MM.1S (cell line): ENCODE measurements around the gene FGF8.

Source experiments
- DNase-seq: peaks from one replicate; pipeline ENCODE4 v3.0.0-alpha.2; 2015
- H2AFZ ChIP-seq: fragments of 300-600 bp; sonication (generic); 2 replicates; pipeline ENCODE4 v1.6.0; 2016; ENCODE audit warnings: antibody characterized with exemption, low read length
- H3F3A ChIP-seq: fragments of 300-600 bp; sonication (generic); 2 replicates; pipeline ENCODE4 v1.6.1; 2016; ENCODE audit warnings: mild to moderate bottlenecking, antibody characterized with exemption, low read length, moderate library complexity, mixed read lengths; ENCODE audit not compliant: insufficient read depth
- H3K27ac ChIP-seq: fragments of 300-600 bp; sonication (generic); 2 replicates; pipeline ENCODE4 v1.5.1; 2016; ENCODE audit warnings: mild to moderate bottlenecking, low read length
- H3K27me3 ChIP-seq: fragments of 300-600 bp; sonication (generic); replicated peaks from 2 replicates; pipeline ENCODE4 v1.6.0; 2016; ENCODE audit warnings: low read length; ENCODE audit not compliant: insufficient read depth
- H3K36me3 ChIP-seq: fragments of 300-600 bp; sonication (generic); replicated peaks from 2 replicates; pipeline ENCODE4 v1.6.1; 2016; ENCODE audit warnings: mild to moderate bottlenecking, low read length, mixed read lengths; ENCODE audit not compliant: insufficient read depth
- H3K4me1 ChIP-seq: fragments of 300-600 bp; sonication (generic); 2 replicates; pipeline ENCODE4 v1.6.1; 2016; ENCODE audit warnings: low read length, mixed read lengths
- H3K4me2 ChIP-seq: fragments of 300-600 bp; sonication (generic); 2 replicates; pipeline ENCODE4 v1.6.0; 2016; ENCODE audit warnings: low read depth, low read length
- H3K4me3 ChIP-seq: fragments of 300-600 bp; sonication (generic); 2 replicates; pipeline ENCODE4 v1.5.1; 2016; ENCODE audit warnings: low read length, mixed read lengths
- H3K79me2 ChIP-seq: fragments of 300-600 bp; sonication (generic); 2 replicates; pipeline ENCODE4 v1.6.1; 2016; ENCODE audit warnings: mixed run types, low read length, mixed read lengths
- H3K9ac ChIP-seq: fragments of 300-600 bp; sonication (generic); 2 replicates; pipeline ENCODE4 v1.6.1; 2016; ENCODE audit warnings: low read length, mixed read lengths
- H3K9me2 ChIP-seq: fragments of 300-600 bp; sonication (generic); replicated peaks from 2 replicates; pipeline ENCODE4 v1.6.1; 2016; ENCODE audit warnings: mild to moderate bottlenecking, low read length, mixed read lengths; ENCODE audit not compliant: insufficient read depth
- H3K9me3 ChIP-seq: fragments of 300-600 bp; sonication (generic); replicated peaks from 2 replicates; pipeline ENCODE4 v1.6.1; 2016; ENCODE audit warnings: mild to moderate bottlenecking, low read length, mixed read lengths; ENCODE audit not compliant: insufficient read depth
- H4K20me1 ChIP-seq: fragments of 300-600 bp; sonication (generic); 2 replicates; pipeline ENCODE4 v1.6.1; 2016; ENCODE audit warnings: mild to moderate bottlenecking, low read length, moderate library complexity, mixed read lengths; ENCODE audit not compliant: insufficient read depth
- EZH2 ChIP-seq: fragments of 300-600 bp; sonication (generic); optimal IDR thresholded peaks from 2 replicates; pipeline ENCODE3; 2017; ENCODE audit warnings: low read depth, mild to moderate bottlenecking, antibody characterized with exemption, low read length, mixed read lengths
- EZH2phosphoT487 ChIP-seq: fragments of 300-600 bp; sonication (generic); IDR thresholded peaks from 2 replicates; pipeline ENCODE4 v1.6.1; 2018; ENCODE audit warnings: antibody characterized with exemption, low read length
- TF ChIP-seq, protein P1 (sequence below): fragments of 300-600 bp; sonication (generic); IDR thresholded peaks from 2 replicates; pipeline ENCODE4 v1.5.1; 2016; ENCODE audit warnings: antibody characterized with exemption, low read length, mixed read lengths

FGF8 gene

DNA sequence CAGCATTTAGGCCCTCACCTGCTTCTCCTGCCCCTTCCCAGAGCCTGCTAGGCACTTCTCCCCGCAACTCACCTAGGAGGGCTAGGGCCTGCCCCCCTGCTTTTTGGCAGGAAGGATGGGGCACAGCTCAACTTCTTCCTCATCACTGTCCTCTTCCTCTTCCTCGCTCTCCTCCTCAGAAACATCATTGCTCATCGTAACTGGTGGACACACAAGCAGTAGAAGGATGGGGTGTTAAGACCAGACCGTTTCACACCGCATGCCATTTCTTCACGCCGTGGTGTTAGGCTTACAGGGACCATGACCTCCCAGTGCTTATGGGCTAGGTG lies 5.7 kb upstream of the FGF8 start:
- H3K36me3 ChIP-seq: no peaks in the 10 kb centered on the region
- peaks cover 16% of the 10 kb centered on the region for H3K79me2 ChIP-seq
- H3K27ac ChIP-seq: no peak overlapping the region
- H4K20me1 ChIP-seq: no peaks in the 10 kb centered on the region; the same call in 1 of the 2 replicates
- H3K9me3 ChIP-seq: no peaks in the 10 kb centered on the region
- peaks cover 30% of the 10 kb centered on the region for H3F3A ChIP-seq
- DNase-seq: no peak
- H3K9ac ChIP-seq: no peak overlapping the region
- no peak overlapping the region for H3K4me3 ChIP-seq
- H3K9me2 ChIP-seq: no peaks in the 10 kb centered on the region
- H2AFZ ChIP-seq: no peak overlapping the region
- TF ChIP-seq EZH2phosphoT487: no peak
- TF ChIP-seq, protein P1, sequence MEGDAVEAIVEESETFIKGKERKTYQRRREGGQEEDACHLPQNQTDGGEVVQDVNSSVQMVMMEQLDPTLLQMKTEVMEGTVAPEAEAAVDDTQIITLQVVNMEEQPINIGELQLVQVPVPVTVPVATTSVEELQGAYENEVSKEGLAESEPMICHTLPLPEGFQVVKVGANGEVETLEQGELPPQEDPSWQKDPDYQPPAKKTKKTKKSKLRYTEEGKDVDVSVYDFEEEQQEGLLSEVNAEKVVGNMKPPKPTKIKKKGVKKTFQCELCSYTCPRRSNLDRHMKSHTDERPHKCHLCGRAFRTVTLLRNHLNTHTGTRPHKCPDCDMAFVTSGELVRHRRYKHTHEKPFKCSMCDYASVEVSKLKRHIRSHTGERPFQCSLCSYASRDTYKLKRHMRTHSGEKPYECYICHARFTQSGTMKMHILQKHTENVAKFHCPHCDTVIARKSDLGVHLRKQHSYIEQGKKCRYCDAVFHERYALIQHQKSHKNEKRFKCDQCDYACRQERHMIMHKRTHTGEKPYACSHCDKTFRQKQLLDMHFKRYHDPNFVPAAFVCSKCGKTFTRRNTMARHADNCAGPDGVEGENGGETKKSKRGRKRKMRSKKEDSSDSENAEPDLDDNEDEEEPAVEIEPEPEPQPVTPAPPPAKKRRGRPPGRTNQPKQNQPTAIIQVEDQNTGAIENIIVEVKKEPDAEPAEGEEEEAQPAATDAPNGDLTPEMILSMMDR: no peak
- no peak for TF ChIP-seq EZH2
- H3K4me1 ChIP-seq: peaks cover 17% of the 10 kb centered on the region
- peak overlapping the region; percentile 94; the same call in 1 of the 2 replicates for H3K4me2 ChIP-seq
- H3K27me3 ChIP-seq: peaks cover 16% of the 10 kb centered on the region

DNA sequence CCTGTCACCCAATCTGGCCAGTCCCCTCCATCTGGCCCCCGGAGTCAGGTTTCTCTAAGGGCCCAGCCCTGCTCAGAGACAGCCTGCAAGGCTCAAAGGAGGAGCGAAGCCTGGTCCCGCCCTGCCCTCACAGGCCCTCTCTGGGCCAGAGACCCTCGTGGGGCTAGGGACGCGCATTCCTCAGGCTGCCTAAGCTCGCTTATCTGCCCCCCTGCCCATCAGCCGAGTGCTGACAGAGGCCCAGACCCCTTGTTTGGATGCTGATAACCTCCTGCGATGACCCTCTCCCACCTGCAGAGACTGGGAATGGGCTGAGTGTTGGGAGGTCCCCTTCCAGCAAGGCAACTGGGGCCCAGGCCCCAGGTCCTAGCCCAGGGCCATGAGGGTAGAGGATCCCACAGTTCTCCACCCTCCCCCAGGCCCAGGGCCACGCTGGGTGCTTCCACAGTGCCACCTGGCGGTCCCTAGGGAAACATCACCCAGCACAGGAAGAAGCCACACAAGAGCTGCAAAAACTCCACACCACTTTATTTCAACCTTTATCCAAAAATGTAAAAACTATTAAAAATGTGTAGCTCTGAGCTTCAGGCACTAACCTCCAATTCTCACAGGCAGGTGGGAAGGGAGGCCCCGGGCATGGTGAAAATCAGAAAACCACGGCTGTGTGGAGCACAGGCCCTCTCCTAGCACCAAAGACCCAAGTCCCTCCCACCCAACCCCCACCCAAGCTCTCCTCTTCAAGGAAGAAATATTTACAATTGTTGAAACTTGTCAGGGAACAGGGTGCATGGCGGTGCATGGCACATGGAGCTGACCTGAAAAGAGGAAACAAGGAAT lies 5.1 kb upstream of the FGF8 start:
- Histone ChIP-seq H3K4me2 (peak overlapping the region; percentile 94; the same call in 1 of the 2 replicates), H4K20me1 (no peaks in the 10 kb centered on the region; the same call in 1 of the 2 replicates), H3K9ac (no peak overlapping the region), H3K36me3 (no peaks in the 10 kb centered on the region), H3K9me2 (no peaks in the 10 kb centered on the region), H2AFZ (no peak overlapping the region), H3K79me2 (peaks cover 16% of the 10 kb centered on the region), H3K27ac (no peak overlapping the region), H3K4me1 (peaks cover 17% of the 10 kb centered on the region), H3F3A (peaks cover 24% of the 10 kb centered on the region), H3K27me3 (peaks cover 20% of the 10 kb centered on the region), H3K9me3 (no peaks in the 10 kb centered on the region), H3K4me3 (no peak overlapping the region)
- no peak for TF ChIP-seq EZH2phosphoT487
- TF ChIP-seq, protein P1: peak; percentile 89
- peak; percentile 65 for DNase-seq

DNA sequence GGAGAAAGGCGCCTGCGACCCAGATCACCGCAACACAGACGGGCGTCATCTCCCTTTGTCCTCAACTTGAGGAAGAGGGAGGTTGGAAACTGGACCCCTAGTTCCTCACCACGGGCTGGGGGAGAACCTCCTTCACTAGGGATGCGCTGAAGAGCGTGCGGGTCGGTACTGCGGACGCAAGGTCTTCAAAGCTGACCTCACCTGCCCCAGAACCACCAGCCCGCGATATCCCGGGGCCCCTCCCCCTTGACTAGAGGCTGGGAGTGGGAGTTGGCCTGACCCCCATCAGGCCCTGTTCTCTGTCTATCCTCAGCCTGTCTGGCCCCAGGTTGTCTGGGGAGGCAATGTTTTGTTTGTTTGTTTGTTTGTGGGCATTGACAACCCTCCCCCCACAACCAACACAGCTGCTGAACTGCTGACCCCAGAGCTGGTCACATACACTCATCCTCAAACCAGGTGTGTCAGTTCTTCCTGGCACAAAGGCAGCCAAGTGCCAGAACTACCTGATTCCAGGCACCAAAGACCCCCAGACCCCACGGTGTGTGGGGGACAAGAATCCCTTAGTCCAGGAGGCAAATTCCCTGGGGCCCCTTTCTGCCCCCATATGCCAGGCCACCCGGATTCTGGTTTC lies 4.4 kb upstream of the FGF8 start:
- no peak overlapping the region for H3K9ac ChIP-seq
- no peak for DNase-seq
- peaks cover 23% of the 10 kb centered on the region for H3K27me3 ChIP-seq

More for the DNA sequence above, 4.4 kb upstream of the FGF8 start:
- Histone ChIP-seq H4K20me1 (no peaks in the 10 kb centered on the region), H3K79me2 (peaks cover 16% of the 10 kb centered on the region), H3K9me3 (no peaks in the 10 kb centered on the region), H3K27ac (no peak overlapping the region), H3K4me2 (peak overlapping the region; percentile 99), H3K9me2 (no peaks in the 10 kb centered on the region), H2AFZ (peak overlapping the region; percentile 63), H3F3A (peaks cover 17% of the 10 kb centered on the region), H3K4me3 (peak overlapping the region; percentile 59), H3K36me3 (no peaks in the 10 kb centered on the region), H3K4me1 (peaks cover 17% of the 10 kb centered on the region)
- TF ChIP-seq, protein P1: no peak
- TF ChIP-seq EZH2phosphoT487: no peak
- no peak for TF ChIP-seq EZH2
